SH-SY5Y (cell line): ENCODE data around the gene PKN1.

ENCODE experiments used
- GATA2 ChIP-seq: IDR thresholded peaks from 2 replicates; pipeline ENCODE4 v1.6.1; 2011; ENCODE audit warnings: mild to moderate bottlenecking, low read depth, low read length
- GATA3 ChIP-seq: IDR thresholded peaks from 2 replicates; pipeline ENCODE4 v1.6.1; 2011; ENCODE audit warnings: low read depth, mild to moderate bottlenecking, low read length, moderate library complexity

PKN1 gene

DNA sequence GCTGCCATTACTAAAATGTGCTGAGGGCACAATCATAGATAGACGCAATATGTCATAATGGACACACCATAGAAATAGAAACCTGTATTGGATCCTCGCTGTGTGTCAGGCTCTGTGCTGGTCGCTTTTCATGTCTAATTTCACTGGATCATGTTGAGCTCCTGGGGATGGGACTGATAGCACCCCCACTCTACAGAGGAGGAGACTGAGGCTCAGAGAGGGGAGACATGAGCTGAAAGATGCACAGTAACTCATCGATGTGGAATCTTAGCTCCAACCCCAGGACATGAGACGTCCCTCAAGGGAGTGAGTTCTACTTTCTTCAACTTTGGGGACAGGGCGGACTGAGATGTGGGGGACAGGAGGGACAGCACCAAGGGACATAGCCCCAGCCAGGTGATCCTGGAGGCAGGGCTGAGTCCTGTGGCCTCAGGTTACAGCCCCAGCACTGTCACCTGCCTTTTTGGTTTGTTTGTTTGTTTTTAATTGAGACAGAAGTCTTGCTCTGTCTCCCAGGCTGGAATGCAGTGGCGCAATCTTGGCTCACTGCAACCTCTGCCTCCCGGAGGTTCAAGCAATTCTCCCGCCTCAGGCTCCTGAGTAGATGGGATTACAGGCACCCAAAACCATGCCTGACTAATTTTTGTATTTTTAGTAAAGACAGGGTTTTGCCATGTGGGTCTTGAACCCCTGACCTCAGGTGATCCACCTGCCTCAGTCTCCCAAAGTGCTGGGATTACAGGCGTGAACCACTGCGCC, 69.4 kb downstream of the PKN1 start:
- TF ChIP-seq GATA3 (no peak), GATA2 (no peak)

- TF ChIP-seq GATA2 (no peak), GATA3 (no peak)
Observed at GRCh38 chr19:14503285-14503684, 70.2 kb downstream of the PKN1 start.

GRCh38 chr19:14505488-14506239, 72.6 kb downstream of the PKN1 start:
- TF ChIP-seq GATA3 (no peak), GATA2 (no peak)

GRCh38 chr19:14507704-14508542, 74.8 kb downstream of the PKN1 start:
- TF ChIP-seq GATA2: no peak
- no peak for TF ChIP-seq GATA3

DNA sequence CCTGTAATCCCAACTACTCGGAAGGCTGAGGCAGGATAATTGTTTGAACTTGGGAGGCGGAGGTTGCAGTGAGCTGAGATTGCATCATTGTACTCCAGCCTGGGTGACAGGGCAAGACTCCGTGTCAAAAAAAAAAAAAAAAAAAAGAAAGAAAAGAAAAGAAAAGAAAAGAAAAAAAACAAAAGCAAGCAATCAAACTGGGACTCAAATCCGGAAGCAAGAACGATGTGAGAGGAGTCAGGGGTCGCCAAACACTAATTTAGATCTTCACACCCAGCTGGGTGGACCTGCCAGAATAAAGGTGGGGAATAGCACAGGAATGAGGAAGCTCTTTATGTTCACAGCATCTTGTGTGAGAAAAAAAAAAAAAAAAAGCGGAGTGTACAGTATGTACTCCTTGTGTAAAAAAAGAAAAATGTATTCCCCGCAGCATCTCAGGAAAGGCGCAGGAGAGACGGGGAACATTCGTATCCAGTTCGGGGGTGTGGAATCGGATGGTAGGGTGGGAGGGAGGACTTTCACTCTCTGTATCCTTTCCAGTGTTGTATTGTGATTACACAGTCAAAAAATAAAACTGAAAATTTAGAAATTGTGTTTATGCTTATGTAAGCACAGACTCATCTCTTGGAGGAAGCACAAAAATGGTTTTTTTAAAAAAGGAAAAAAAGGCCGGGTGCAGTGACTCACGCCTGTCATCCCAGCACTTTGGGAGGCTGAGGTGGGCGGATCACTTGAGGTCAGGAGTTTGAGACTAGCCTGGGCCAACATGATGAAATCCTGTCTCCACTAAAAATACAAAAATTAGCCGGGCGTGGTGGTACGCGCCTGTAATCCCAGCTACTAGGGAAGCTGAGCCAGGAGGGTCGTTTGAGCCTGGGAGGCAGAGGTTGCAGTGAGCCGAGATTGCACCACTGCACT, 77.5 kb downstream of the PKN1 start:
- TF ChIP-seq GATA3 (no peak), GATA2 (no peak)

DNA sequence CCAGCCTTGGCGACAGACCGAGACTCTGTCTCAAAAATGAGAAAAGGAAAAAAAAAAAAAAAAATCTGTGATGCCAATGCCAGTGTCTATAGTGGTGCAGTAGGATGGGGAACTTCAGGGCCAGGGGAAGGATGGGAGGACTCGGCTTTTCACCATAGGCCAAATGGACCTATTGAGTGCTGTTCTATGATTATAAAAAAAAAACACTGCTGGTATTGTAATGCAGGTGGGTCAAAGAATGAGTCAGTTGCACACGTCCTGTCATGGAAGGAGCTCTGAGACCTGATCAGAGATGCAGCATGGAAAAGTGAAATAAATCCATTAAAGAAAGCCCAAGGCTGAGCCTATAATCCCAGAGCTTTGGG, 78.1 kb downstream of the PKN1 start:
- TF ChIP-seq GATA2 (no peak), GATA3 (no peak)

GRCh38 chr19:14512406-14512961, 79.4 kb downstream of the PKN1 start:
- TF ChIP-seq GATA3: no peak
- no peak for TF ChIP-seq GATA2

DNA sequence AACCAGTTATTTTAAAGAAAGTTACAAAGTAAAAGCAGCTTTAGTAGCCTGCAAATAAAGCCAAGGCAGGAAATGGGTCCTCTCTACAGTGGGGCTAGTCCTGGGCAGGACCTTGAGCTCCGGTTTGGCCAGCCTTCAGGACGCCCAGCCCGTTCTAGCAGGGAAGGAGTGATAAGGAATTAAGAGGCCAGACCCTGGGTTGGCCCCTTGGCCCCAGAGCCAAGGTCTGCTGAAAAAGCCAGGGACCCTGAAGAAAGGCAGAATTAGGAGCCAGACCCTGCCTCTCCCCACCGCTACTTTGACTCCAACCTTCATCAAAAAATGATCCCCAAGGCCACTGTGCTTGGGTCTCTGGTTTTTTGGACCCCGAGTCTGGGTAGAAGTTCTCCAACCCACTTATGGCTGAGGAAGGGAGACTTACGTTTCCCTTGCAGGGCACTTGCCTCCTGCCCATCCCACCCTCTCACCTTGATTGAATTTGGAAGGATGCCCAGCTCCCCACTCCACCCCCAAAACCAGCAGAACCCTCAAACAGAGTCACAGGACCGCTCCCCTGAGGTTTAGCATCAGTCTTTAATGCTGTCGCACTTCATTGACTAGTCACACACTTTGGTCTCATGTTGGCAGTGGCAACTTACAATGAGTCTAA, 81.2 kb downstream of the PKN1 start:
- TF ChIP-seq GATA2: no peak

GRCh38 chr19:14515501-14516047, 82.5 kb downstream of the PKN1 start:
- no peak for TF ChIP-seq GATA2
- TF ChIP-seq GATA3: no peak

DNA sequence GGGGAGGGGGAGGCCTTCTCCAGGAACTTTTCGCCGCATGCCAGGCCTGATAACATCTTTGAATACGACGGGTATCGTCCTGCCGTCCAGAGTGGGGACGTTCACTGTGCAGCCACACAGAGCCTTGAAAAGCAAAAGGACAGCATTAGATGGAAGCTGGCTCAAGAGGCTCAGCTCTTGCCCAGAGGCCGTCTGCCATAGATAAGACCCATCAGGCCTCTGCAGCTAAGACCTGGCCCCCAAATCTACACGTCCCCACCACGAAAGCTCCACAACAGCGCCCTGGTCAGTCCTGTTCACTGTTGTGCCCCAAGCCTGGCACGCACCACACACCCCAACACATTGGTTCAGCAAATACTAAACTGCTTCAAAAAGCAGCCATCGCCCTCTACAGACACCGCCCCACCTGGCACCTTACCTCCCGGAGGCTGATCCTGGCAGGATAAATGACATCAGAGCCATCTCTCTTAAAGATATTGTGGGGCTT, 83.0 kb downstream of the PKN1 start:
- TF ChIP-seq GATA2 (peak; percentile 16; the same call in 1 of the 2 replicates), GATA3 (no peak)

- TF ChIP-seq GATA3 (no peak), GATA2 (no peak)
Observed at GRCh38 chr19:14516746-14517438, 83.8 kb downstream of the PKN1 start.

DNA sequence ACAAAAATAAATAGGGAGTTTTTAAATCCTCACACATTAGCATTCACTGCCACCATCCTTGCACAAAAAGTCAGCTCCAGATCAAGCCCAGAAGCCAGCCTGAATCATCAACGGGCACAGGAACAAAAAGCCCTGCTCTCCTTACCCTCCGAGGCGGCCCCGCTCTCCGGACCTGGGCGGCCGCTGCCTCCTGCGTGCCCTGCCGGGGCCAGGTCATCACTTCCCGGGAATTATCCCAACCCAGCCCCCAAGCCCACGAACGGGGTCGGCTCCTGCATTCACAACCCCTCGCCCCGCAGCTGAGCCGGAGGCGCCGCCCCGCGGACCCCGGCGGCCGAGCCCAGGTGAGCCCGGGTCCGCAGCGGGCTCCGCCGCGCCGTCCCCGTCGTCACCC, 84.3 kb downstream of the PKN1 start:
- TF ChIP-seq GATA3 (no peak), GATA2 (no peak)

GRCh38 chr19:14517840-14518505, 84.9 kb downstream of the PKN1 start, which contains the start of gene DNAJB1:
Gene DNAJB1, minus strand, starts transcription at chr19:14518397. Its CDS starts 48 bp downstream, at chr19:14518349.
- no peak for TF ChIP-seq GATA3
- peak; percentile 10; the same call in 1 of the 2 replicates for TF ChIP-seq GATA2
